Measurements from ENCODE around the gene RABAC1.

DNA sequence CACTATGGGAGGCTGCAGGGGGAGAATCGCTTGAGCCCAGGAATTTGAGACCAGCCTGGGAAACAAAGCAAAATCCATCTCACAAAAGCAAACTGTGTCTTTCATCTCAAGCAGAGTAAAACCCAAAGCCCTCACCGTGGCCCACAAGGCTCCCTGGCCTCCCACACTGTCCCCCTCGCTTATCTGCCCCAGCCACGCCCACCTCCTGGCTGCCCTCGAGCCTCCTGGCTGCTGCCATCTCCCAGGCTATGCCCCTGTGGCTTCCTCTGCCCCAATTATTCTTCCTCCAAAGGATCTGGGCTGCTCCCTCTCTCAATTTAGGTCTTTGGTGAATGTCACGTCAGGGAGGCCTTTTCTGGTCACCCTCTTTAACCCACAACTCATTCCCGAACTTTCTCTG lies 3.6 kb downstream of the RABAC1 start:
- TF ChIP-seq POLR2A (IDR thresholded peaks at IDR 0.05): no peak
- TF ChIP-seq, protein P1, sequence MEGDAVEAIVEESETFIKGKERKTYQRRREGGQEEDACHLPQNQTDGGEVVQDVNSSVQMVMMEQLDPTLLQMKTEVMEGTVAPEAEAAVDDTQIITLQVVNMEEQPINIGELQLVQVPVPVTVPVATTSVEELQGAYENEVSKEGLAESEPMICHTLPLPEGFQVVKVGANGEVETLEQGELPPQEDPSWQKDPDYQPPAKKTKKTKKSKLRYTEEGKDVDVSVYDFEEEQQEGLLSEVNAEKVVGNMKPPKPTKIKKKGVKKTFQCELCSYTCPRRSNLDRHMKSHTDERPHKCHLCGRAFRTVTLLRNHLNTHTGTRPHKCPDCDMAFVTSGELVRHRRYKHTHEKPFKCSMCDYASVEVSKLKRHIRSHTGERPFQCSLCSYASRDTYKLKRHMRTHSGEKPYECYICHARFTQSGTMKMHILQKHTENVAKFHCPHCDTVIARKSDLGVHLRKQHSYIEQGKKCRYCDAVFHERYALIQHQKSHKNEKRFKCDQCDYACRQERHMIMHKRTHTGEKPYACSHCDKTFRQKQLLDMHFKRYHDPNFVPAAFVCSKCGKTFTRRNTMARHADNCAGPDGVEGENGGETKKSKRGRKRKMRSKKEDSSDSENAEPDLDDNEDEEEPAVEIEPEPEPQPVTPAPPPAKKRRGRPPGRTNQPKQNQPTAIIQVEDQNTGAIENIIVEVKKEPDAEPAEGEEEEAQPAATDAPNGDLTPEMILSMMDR (IDR thresholded peaks at IDR 0.05): no peak

Data from heart left ventricle (tissue), 13 donors.